PC-3 (cell line): ENCODE data around the gene IL6ST.

Experiments
- CTCF ChIP-seq: fragments of 300-600 bp; sonication (generic); conservative IDR thresholded peaks from 2 replicates; pipeline ENCODE4 v1.5.1; 2017; ENCODE audit warnings: antibody characterized with exemption, low read depth, mild to moderate bottlenecking, low read length
- EZH2 ChIP-seq: fragments of 300-600 bp; sonication (generic); IDR thresholded peaks from one replicate; pipeline ENCODE4 v1.6.1; 2017; ENCODE audit warnings: antibody characterized with exemption, mild to moderate bottlenecking, low read length; ENCODE audit not compliant: unreplicated experiment

GRCh38 chr5:55913466-55914413 lies 81.0 kb downstream of the IL6ST start:
- no peak for TF ChIP-seq CTCF
- no peak for TF ChIP-seq EZH2
